ENCODE measurements around the gene GPI.
A peak's percentile ranks its signal among the peaks of the same experiment; 100 is the strongest.
"Not testable (repeated sequence)": the region's sequence is repeated elsewhere in the genome, so short reads cannot be mapped to it uniquely, and the experiment has no call there.

Gene GPI

GRCh38 chr19:34364830-34365462 lies at the start of gene GPI:
GPI (plus strand) TSS chr19:34365196; CDS start chr19:34365267, 71 bp downstream.
- DNase-seq = peak; percentile 86

- DNase-seq = no peak
Observed at GRCh38 chr19:34316247-34316646, 48.7 kb upstream of the GPI start.

- DNase-seq = no peak
Observed at GRCh38 chr19:34316741-34317301, 48.2 kb upstream of the GPI start.

- DNase-seq = peak; percentile 11
Observed at GRCh38 chr19:34317311-34317927, 47.6 kb upstream of the GPI start.

- DNase-seq = no peak
Observed at GRCh38 chr19:34319230-34319585, 45.8 kb upstream of the GPI start.

GRCh38 chr19:34319785-34320184 lies 45.2 kb upstream of the GPI start:
- no peak for DNase-seq

GRCh38 chr19:34320277-34320676 lies 44.7 kb upstream of the GPI start:
- no peak for DNase-seq

- no peak for DNase-seq
Observed at GRCh38 chr19:34321735-34322134, 43.3 kb upstream of the GPI start.

GRCh38 chr19:34323433-34324204 lies 41.4 kb upstream of the GPI start:
- no peak for DNase-seq

- DNase-seq = no peak
Observed at GRCh38 chr19:34324320-34324719, 40.7 kb upstream of the GPI start.

- no peak for DNase-seq
Observed at GRCh38 chr19:34325181-34325580, 39.8 kb upstream of the GPI start.

GRCh38 chr19:34325981-34326787 lies 38.8 kb upstream of the GPI start:
- DNase-seq = no peak

GRCh38 chr19:34327851-34328250 lies 37.1 kb upstream of the GPI start:
- no peak for DNase-seq

- DNase-seq = no peak
Observed at GRCh38 chr19:34328982-34329381, 36.0 kb upstream of the GPI start.

GRCh38 chr19:34330116-34330515 lies 34.9 kb upstream of the GPI start:
- no peak for DNase-seq

- not testable (repeated sequence) for DNase-seq
Observed at GRCh38 chr19:34330596-34330995, 34.4 kb upstream of the GPI start.

- DNase-seq = not testable (repeated sequence)
Observed at GRCh38 chr19:34331596-34331995, 33.4 kb upstream of the GPI start.

- no peak for DNase-seq
Observed at GRCh38 chr19:34332027-34332760, 32.8 kb upstream of the GPI start.

GRCh38 chr19:34335914-34336313 lies 29.1 kb upstream of the GPI start:
- no peak for DNase-seq

- peak; percentile 23 for DNase-seq
Observed at GRCh38 chr19:34336781-34337271, 28.2 kb upstream of the GPI start.

- DNase-seq = no peak
Observed at GRCh38 chr19:34337739-34338138, 27.3 kb upstream of the GPI start.
